ENCODE data around the gene TOM1L2.

The TOM1L2 gene

DNA sequence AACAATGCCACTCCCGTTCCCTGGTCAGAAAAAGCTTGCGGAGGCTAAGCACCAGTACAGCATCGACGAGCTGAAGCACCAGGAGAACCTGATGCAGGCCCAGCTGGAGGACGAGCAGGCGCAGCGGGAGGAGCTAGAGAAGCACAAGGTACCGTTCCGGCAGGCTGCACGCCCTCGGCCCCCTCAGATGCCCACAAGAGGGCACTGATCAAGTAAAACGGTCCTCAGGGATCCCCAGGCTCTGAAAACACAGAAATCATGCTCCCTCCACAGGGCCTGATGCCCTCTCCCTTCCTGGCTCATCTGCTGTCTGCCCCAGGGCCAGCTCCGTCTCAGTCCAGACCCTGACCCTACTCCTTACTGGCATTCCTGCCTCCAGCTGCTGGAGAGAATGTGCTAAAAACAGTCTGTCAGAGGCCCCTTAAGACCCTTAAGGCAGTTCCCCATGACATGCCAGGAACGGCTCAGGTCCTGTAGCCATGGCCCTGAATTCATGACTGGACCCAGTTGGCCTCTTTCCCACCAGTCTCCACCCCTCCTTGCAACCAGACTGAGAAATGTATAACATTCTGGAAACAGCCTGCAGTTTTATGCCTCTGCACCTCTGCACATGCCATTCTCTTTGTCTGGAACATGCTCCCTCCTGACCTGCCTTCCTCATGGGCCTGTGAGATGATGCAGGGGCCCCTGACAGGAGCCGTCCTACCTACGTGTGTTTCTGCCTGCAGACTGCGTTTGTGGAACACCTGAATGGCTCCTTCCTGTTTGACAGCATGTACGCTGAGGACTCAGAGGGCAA lies 22.3 kb upstream of the TOM1L2 start:
- no peak for DNase-seq

GRCh38 chr17:17993852-17994251 lies 21.7 kb upstream of the TOM1L2 start:
- DNase-seq, result no peak

DNA sequence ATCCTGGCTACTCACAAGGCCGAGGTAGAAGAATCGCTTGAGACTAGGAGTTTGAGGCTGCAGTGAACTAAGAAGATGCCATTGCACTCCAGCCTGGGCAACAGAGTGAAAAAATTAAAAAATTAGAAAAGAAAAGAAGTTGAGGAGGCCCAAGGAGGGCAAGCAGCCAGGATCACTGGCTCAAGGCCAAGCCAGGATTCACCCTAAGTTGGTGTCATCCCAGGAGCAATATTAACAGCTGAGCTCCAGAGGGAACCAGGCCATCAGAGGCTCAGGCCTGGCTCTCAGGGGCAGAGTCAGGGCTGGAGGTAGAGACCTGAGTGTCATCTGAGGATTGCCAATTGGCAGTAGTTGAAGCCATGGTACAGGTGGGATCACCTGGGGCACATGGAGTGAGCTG lies 21.2 kb upstream of the TOM1L2 start:
- DNase-seq, result no peak

DNA sequence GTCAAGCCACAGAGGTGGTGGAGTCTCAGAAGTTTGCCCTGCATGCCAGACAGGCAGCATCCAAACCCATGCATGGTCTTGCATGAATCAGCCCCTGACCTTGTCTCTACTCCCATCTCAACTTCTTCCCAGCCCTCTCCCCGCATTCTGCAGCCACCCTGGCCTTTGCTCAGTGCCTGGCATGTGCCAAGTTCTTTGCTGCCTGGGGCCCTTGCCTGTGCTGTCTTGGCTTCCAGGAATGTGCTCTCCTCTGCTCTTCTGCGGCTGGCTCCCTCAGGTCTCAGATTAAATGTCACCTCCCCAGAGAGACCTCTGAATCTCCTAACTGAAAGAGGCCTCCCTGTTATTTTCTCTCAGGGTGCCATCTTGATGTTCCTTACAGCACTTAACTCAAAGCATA lies 18.1 kb upstream of the TOM1L2 start:
- no peak for DNase-seq

- DNase-seq, result no peak
Measured at GRCh38 chr17:17989618-17990017, 17.4 kb upstream of the TOM1L2 start.

DNA sequence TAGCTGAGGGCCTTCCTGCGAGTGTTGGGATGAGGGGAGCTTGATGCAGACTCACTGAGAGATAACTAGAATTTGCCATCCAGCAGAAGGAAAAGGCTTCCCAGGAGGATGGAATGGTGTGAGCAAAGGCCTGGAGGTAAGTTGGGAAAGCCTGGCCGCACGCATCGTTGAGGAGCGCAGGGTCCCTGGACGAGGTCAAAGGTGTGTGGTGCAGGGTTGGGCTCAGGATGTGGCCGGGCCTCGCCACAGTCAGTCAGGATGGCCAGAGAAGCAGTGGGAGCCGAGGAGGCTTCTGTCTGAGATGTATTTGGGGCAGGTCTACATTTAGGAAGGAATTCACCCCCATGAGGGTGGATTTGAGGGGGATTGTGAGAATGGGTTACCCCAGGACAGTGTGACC lies 16.9 kb upstream of the TOM1L2 start:
- DNase-seq, result no peak

GRCh38 chr17:17988427-17988945 lies 16.3 kb upstream of the TOM1L2 start:
- DNase-seq, result no peak

- no peak for DNase-seq
Measured at GRCh38 chr17:17987901-17988300, 15.7 kb upstream of the TOM1L2 start.

GRCh38 chr17:17987187-17987896 lies 15.1 kb upstream of the TOM1L2 start:
- DNase-seq, result no peak

DNA sequence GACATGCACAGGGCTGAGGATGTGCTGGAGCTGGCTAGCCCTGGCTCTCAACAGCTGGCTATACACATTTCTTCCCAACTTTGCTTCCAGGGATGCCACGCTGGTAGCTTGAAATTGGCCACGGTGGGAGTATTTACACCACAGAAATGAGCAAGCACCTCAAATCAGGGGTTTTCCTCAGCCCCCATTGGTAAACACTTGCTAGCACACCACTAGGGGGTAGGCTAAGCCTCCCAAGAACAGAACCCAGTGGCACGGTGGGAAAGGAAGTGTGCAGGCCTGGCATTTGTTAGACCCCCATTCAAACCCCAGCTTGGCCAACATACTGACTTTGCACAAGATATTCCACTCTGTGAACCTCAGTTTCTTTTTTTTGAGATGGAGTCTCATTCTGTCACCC lies 13.4 kb upstream of the TOM1L2 start:
- no peak for DNase-seq

DNA sequence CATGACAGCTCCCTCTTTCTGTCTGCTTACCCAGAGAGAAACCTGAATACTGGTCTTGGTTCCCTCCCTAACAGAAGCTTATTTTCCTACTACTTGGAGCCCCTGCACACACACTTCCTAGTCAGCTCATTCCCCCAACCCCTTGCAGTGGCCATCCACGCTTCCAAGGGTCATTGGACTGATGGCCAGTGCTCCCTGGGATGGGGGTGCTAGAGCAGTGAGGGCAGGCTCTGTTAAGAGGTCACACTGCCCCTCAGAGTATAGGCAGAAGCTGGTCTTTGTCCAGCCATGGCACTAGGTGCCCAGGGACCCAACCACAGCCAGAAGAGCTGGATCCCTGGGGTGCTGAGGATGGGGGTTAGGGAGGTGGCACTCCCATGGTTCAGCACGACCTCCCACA lies 13.0 kb upstream of the TOM1L2 start:
- no peak for DNase-seq

DNA sequence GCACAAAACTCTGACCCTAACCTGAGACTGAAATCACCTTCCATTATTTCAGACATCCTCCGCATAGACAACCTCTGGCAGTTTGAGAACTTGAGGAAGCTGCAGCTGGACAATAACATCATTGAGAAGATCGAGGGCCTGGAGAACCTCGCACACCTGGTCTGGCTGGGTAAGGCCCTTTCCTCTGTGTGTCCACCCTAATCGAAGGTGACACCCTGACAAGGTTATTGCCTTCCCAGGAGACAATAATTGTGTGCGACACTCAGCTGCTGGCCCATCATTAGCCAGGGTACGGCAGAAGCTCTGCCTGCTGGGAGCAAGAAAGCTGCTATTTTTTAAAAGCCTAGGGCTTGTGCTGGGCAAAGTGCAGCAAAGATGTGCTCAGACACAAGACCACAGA lies 11.6 kb upstream of the TOM1L2 start:
- no peak for DNase-seq

DNA sequence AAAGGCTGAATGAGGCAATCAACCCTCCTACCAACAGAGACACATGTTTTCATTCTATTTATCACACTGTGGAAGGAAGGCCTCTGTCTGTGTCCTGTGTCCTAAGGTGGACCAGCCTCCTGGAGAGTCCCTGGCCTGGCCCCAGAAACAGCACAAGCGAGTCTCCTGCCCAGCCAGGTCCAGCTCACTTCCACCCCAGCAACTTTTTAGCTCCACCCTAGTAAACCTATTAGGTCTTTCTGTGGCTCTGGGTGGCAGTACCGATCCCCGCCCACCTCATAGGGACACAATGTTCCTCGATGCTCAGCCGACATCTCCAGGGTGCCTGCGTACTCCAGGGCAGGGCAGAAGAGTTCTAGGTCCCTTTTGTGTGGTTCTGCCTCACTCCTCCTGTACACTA lies 11.2 kb upstream of the TOM1L2 start:
- no peak for DNase-seq

DNA sequence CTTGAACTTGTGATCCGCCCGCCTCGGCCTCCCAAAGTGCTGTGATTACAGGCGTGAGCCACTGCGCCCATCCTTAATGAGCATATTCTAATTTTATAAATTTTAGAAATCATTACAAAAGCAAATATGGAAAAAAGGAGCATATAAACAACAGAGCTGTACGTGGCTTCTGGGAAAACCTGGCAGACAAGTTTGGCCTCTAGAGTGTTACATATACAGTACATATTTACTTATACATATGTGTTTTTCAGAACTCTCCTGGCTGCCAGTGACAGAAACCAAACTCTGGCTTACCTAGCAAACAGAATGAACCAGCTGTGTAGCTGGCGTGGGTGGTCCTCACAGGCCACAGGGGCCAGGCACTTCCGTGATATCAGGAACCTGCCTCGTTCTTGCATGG lies 10.6 kb upstream of the TOM1L2 start:
- DNase-seq, result no peak

DNA sequence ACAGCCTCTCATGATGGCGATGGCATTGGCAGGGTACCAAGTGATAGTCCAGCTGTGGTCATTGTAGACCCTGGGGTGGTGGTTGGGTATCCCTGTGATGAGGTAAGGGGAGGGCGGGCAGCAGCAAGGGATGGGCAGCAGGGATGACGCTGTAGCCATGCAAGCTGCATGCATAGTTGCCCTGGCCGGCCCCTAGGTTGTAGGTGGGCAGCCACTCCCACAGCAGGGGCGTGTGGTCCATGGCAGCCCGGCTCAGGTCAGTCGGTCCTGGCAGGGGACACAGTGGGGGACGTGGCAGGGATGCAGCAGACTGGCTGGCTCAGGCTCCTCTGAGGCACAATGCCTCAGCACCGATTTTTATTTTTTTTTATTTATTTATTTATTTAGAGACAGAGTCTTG lies 9.1 kb upstream of the TOM1L2 start:
- no peak for DNase-seq

- no peak for DNase-seq
Measured at GRCh38 chr17:17979778-17980177, 7.6 kb upstream of the TOM1L2 start.

GRCh38 chr17:17978481-17979424 lies 6.6 kb upstream of the TOM1L2 start:
- DNase-seq, result no peak

GRCh38 chr17:17976931-17977570 lies 4.9 kb upstream of the TOM1L2 start:
- DNase-seq, result no peak

DNA sequence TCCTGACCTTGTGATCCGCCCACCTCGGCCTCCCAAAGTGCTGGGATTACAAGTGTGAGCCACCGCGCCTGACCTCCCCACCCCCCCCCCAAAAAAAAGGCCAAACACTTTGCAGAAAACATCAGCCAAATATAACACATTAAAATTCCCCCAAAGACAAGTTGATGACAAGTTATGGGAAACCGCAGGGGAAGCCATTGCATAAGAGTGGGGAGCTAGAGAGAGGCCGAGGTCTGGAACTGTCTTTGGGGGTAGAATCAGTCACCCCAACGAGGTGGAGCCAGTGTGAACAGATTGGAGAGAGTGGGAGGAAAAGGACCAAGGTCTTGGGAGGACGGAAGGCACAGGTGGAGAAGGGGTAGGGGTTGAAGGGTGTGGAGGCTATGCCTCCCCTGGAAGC lies 3.2 kb upstream of the TOM1L2 start:
- DNase-seq, result no peak

DNA sequence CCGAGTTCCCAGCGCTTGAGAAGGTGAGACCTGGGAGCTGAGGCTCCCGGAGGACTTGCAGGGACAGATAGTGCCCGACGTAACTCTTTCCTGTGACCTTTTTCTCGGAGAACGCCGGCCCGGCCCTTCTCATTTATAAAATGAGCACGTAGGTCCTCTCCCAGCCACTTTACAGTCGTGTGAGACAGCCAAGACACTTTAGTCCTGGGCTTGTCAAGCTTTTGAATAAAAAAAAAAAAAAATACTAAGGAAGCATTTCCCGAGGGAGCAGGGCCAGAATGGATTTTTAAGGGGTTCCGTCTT lies 703 bp upstream of the TOM1L2 start:
- no peak for DNase-seq

DNA sequence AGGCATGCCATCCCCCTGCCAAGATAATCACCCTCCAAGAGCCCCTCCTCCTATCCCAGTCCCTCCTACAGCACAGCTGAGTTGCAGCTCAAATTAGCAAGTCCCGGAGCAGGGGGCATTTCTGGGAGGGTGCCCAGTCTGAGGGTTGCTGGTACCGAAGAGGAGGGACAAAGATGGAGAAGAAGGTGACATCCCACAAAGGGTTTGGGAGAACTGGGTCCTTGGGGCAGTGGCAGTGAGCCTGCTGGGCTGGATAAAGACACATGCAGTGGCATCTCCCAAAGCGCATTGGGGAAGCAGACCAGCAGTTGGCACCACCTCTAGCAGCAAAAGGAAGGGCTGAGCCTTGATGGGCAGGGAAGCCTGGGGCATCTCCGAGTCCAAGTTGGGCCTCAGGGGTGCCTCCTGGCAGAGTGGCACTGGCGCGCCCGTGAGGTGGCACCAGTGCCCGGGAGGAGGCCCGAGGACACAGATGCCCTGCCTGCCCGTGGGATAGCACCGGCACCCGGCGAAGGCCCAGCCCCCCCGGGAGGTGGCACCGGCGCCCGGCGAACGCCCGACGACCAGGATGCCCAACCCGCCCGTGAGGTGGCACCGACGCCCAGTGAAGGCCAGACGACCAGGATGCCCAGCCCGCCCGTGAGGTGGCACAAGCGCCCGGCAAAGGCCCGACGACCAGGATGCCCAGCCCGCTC lies 622 bp downstream of the TOM1L2 start:
- DNase-seq, result no peak

DNA sequence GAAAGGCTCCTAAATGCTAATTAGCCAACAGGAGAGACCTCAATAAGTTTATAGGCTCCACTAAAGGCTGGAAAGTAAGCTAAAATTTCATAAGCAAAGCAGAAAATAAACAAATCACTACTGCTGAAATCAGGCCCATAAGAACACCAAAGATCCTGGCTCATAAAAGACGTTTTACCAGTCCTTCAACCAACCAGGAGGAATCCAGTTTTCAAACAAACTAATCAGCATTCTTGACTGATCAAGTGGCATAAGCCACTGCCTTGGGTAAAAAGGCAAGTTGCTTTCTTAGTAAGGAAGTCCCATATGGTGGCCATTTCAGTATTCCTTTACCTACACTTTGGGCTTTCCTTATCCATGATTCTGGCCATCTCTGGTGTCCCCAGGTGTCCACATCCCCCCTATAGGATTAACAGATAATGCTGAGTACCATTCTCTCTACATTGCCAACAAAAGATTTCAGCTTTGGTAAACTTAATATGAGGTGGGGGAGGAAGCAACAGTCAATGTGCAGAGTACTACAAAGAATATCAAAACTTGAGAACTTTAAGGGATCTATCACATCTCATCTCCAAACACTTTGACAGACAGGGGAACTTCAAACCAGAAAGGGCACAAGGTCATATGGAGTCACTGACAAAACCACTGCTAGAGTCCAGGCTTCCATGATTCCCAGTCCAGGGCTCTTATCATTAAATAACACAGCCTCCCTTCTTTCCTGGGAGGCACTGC lies 1.3 kb downstream of the TOM1L2 start:
- no peak for DNase-seq

Data from activated effector memory CD4-positive, alpha-beta T cell treated with Interleukin-2 at 50 U/mL for 16 hours (primary cell).